SK-N-SH treated with all-trans-retinoic acid at 6 μM for 48 hours (cell line): ENCODE data around the gene PLPP3.

ENCODE experiments used
- ATAC-seq: fragments of 200-7000 bp; cut with Tn5 transposase; 3 replicates; pipeline ENCODE4 v1.9.1; 2020; ENCODE audit warnings: mild to moderate bottlenecking, moderate library complexity
- ARNTL ChIP-seq: fragments of 450-650 bp; formaldehyde crosslinking; IDR thresholded peaks from 2 replicates; pipeline ENCODE4 v1.5.0; 2020; ENCODE audit warnings: low read depth, mild to moderate bottlenecking, moderate library complexity, borderline replicate concordance
- BACH2 ChIP-seq: fragments of 250-450 bp; sonication (Bioruptor Pico); IDR thresholded peaks from 2 replicates; pipeline ENCODE4 v1.9.0; 2021; ENCODE audit warnings: mild to moderate bottlenecking, borderline replicate concordance
- CREB5 ChIP-seq: fragments of 250-450 bp; sonication (Bioruptor Pico); IDR thresholded peaks from 2 replicates; pipeline ENCODE4 v1.5.1; 2020; ENCODE audit warnings: low read depth, mild to moderate bottlenecking, moderate library complexity
- CSDC2 ChIP-seq: fragments of 250-450 bp; sonication (Bioruptor Pico); IDR thresholded peaks from 2 replicates; pipeline ENCODE4 v1.5.0; 2020; ENCODE audit warnings: mild to moderate bottlenecking, moderate library complexity
- CSRNP3 ChIP-seq: fragments of 250-450 bp; sonication (Bioruptor Pico); IDR thresholded peaks from 2 replicates; pipeline ENCODE4 v1.5.1; 2021; ENCODE audit warnings: mild to moderate bottlenecking, moderate library complexity
- ESRRG ChIP-seq: fragments of 250-450 bp; sonication (Bioruptor Pico); IDR thresholded peaks from 2 replicates; pipeline ENCODE4 v1.6.1; 2021; ENCODE audit warnings: mild to moderate bottlenecking
- GLIS3 ChIP-seq: fragments of 250-450 bp; sonication (Bioruptor Pico); IDR thresholded peaks from 2 replicates; pipeline ENCODE4 v1.5.0; 2020; ENCODE audit warnings: mild to moderate bottlenecking, moderate library complexity
- PATZ1 ChIP-seq: fragments of 250-450 bp; sonication (Bioruptor Pico); IDR thresholded peaks from 2 replicates; pipeline ENCODE4 v1.8.0; 2020; ENCODE audit warnings: mild to moderate bottlenecking, moderate library complexity, borderline replicate concordance
- PPARA ChIP-seq: fragments of 250-450 bp; sonication (Bioruptor Pico); IDR thresholded peaks from 2 replicates; pipeline ENCODE4 v1.5.0; 2020; ENCODE audit warnings: mild to moderate bottlenecking, borderline replicate concordance
- RARB ChIP-seq: fragments of 250-450 bp; sonication (Bioruptor Pico); IDR thresholded peaks from 2 replicates; pipeline ENCODE4 v1.8.0; 2021; ENCODE audit warnings: mild to moderate bottlenecking, moderate library complexity
- SNAI2 ChIP-seq: fragments of 250-450 bp; sonication (Bioruptor Pico); IDR thresholded peaks from 2 replicates; pipeline ENCODE4 v1.5.0; 2020; ENCODE audit warnings: mild to moderate bottlenecking, moderate library complexity
- TCF4 ChIP-seq: fragments of 250-450 bp; sonication (Bioruptor Pico); IDR thresholded peaks from 2 replicates; pipeline ENCODE4 v1.8.0; 2021; ENCODE audit warnings: mild to moderate bottlenecking, moderate library complexity, borderline replicate concordance
- TOX ChIP-seq: fragments of 250-450 bp; sonication (Bioruptor Pico); IDR thresholded peaks from 2 replicates; pipeline ENCODE4 v1.8.0; 2021; ENCODE audit warnings: mild to moderate bottlenecking, moderate library complexity, borderline replicate concordance
- TSHZ2 ChIP-seq: fragments of 250-450 bp; sonication (Bioruptor Pico); IDR thresholded peaks from 2 replicates; pipeline ENCODE4 v1.5.0; 2020; ENCODE audit warnings: mild to moderate bottlenecking, moderate library complexity
- ZC3H10 ChIP-seq: fragments of 250-450 bp; sonication (Bioruptor Pico); IDR thresholded peaks from 2 replicates; pipeline ENCODE4 v1.5.1; 2021; ENCODE audit warnings: mild to moderate bottlenecking, moderate library complexity
- ZNF565 ChIP-seq: fragments of 450-650 bp; formaldehyde crosslinking; conservative IDR thresholded peaks from 2 replicates; pipeline ENCODE4 v1.5.0; 2020; ENCODE audit warnings: low read depth, mild to moderate bottlenecking, moderate library complexity
- ZNF70 ChIP-seq: fragments of 450-650 bp; formaldehyde crosslinking; IDR thresholded peaks from 2 replicates; pipeline ENCODE4 v1.5.0; 2020; ENCODE audit warnings: mild to moderate bottlenecking, moderate library complexity
- ZNF8 ChIP-seq: fragments of 450-650 bp; formaldehyde crosslinking; IDR thresholded peaks from 2 replicates; pipeline ENCODE4 v1.5.0; 2020; ENCODE audit warnings: mild to moderate bottlenecking, moderate library complexity
- TF ChIP-seq, protein P1 (sequence below): fragments of 250-450 bp; sonication (Bioruptor Pico); IDR thresholded peaks from 2 replicates; pipeline ENCODE4 v1.8.0; 2021; ENCODE audit warnings: low read depth, mild to moderate bottlenecking, moderate library complexity, borderline replicate concordance

PLPP3 gene

DNA sequence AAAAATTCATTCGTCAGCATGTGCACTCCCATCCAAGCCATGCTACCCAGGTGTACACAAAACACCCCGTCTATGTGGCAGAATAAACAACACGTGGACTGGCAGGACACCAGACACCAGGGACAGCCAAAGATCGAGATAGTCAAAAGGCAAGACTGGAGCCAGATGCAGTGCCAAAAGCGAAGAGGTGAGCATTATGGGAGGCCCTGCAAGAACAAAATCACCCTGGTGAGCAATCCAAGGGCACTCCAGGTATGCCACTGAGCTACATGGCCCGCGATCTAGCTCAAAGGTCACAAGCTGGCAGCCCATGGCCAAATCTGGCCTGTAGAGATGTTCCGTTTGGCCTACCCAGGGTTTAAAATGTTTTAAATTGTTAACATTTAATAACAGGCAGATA lies 33.7 kb downstream of the PLPP3 start (continued):
- TF ChIP-seq, protein P1, sequence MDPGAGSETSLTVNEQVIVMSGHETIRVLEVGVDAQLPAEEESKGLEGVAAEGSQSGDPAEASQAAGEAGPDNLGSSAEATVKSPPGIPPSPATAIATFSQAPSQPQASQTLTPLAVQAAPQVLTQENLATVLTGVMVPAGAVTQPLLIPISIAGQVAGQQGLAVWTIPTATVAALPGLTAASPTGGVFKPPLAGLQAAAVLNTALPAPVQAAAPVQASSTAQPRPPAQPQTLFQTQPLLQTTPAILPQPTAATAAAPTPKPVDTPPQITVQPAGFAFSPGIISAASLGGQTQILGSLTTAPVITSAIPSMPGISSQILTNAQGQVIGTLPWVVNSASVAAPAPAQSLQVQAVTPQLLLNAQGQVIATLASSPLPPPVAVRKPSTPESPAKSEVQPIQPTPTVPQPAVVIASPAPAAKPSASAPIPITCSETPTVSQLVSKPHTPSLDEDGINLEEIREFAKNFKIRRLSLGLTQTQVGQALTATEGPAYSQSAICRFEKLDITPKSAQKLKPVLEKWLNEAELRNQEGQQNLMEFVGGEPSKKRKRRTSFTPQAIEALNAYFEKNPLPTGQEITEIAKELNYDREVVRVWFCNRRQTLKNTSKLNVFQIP (CRISPR knock-in tag) = no peak
- TF ChIP-seq CSDC2 (CRISPR knock-in tag) = no peak
- no peak for TF ChIP-seq CSRNP3
- TF ChIP-seq ARNTL (CRISPR knock-in tag) = no peak
- TF ChIP-seq ZNF8 (CRISPR knock-in tag) = no peak

DNA sequence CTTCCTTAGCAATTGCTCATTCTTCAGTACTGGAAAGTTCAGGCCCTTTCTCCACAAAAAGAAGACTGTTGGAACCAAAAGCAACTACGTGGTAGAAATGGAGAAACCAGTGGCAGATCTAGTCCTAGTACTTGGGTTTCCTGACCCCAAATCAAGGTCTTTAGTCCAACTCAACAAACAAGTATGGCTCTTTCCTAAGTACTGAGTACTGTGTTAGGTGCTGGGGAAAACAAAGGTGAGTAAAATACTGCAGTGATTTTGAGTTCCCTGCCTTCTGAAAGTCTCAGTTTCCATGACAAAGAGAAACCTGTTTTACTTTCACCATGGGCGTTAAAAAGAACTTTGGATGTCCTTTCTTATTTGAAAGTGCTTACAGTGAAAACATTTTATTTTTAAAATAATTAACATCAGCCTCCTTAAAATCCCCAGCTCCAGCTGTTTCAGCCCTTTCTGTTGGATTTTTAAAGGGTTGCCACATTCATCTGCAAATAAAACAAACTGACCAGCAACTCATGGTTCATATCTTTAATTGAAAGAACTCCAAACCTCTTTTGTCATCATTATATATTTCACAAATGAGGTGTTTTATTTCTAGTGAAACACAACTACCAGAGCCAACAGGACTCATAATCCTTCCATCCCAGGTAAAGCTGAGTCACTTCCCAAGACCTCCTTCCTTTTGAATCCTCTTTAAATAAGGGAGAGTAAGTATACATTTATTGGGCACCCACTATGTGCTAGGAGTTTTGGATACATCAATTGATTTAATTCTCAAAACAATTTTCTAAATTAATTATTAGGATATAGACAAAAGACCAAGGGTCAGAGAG lies 35.4 kb downstream of the PLPP3 start:
- TF ChIP-seq TOX (CRISPR knock-in tag) = no peak
- TF ChIP-seq BACH2 = no peak
- TF ChIP-seq GLIS3 (CRISPR knock-in tag) = no peak
- no peak for TF ChIP-seq ESRRG (CRISPR knock-in tag)
- no peak for TF ChIP-seq PPARA (CRISPR knock-in tag)
- no peak for TF ChIP-seq CSDC2 (CRISPR knock-in tag)
- TF ChIP-seq ZNF70 = no peak
- TF ChIP-seq TSHZ2 (CRISPR knock-in tag) = no peak
- no peak for TF ChIP-seq TCF4 (CRISPR knock-in tag)
- no peak for TF ChIP-seq ZNF565 (CRISPR knock-in tag)
- TF ChIP-seq CSRNP3 = no peak
- no peak for ATAC-seq

DNA sequence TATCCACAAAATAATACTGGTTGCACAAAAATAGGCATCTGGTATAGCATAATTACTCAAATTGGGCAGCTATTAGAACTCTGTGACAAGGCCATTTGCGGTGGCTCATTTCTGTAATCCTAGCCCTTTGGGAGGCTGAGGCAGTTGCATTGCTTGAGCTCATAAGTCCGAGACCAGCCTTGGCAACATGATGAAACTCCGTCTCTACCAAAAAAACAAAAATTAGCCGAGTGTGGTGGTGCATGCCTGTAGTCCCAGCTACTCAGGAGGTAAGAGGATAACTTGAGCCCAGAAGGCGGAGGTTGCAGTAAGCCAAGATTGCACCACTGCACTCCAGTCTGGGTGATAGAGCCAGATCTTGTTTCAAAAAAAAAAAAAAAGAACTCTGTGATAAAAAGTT lies 36.7 kb downstream of the PLPP3 start:
- no peak for ATAC-seq
- TF ChIP-seq PPARA (CRISPR knock-in tag) (no peak), ARNTL (CRISPR knock-in tag) (no peak)

- ATAC-seq = no peak
- no peak for TF ChIP-seq ZC3H10 (CRISPR knock-in tag)
- TF ChIP-seq SNAI2 = no peak
- no peak for TF ChIP-seq CSDC2 (CRISPR knock-in tag)
- no peak for TF ChIP-seq TSHZ2 (CRISPR knock-in tag)
- TF ChIP-seq PATZ1 (CRISPR knock-in tag) = no peak
- TF ChIP-seq TOX (CRISPR knock-in tag) = no peak
- TF ChIP-seq, protein P1 (CRISPR knock-in tag) = no peak
- no peak for TF ChIP-seq RARB (CRISPR knock-in tag)
- TF ChIP-seq ZNF565 (CRISPR knock-in tag) = no peak
- no peak for TF ChIP-seq TCF4 (CRISPR knock-in tag)
- no peak for TF ChIP-seq CREB5 (CRISPR knock-in tag)
These were observed 38.0 kb downstream of the PLPP3 start for GRCh38 chr1:56541408-56541807.
